ENCODE data around the gene RASGEF1C.

Gene RASGEF1C

GRCh38 chr5:180068519-180069090, 140.4 kb downstream of the RASGEF1C start:
- no peak overlapping the region for H3K4me3 ChIP-seq (ENCODE audit: low read depth, low read length)

- no peak overlapping the region for H3K4me3 ChIP-seq (ENCODE audit: low read depth, low read length)
These were observed 141.0 kb downstream of the RASGEF1C start for GRCh38 chr5:180067986-180068385.

GRCh38 chr5:180060192-180060591, 148.8 kb downstream of the RASGEF1C start:
- no peak overlapping the region for H3K4me3 ChIP-seq (ENCODE audit: low read depth, low read length)

GRCh38 chr5:180059326-180059725, 149.7 kb downstream of the RASGEF1C start:
- H3K4me3 ChIP-seq (ENCODE audit: low read depth, low read length), result no peak overlapping the region

GRCh38 chr5:180056153-180056552, 152.9 kb downstream of the RASGEF1C start:
- H3K4me3 ChIP-seq (ENCODE audit: low read depth, low read length), result no peak overlapping the region

GRCh38 chr5:180054226-180054625, 154.8 kb downstream of the RASGEF1C start:
- H3K4me3 ChIP-seq (ENCODE audit: low read depth, low read length), result no peak overlapping the region

GRCh38 chr5:180053061-180053602, 155.9 kb downstream of the RASGEF1C start:
- no peak overlapping the region for H3K4me3 ChIP-seq (ENCODE audit: low read depth, low read length)

GRCh38 chr5:180052211-180052818, 156.7 kb downstream of the RASGEF1C start:
- no peak overlapping the region for H3K4me3 ChIP-seq (ENCODE audit: low read depth, low read length)

Data from iPS-11a (cell line).